HCT116 (cell line): Measurements from ENCODE around the gene TPPP3. TPM values are rescaled to one million over a fixed set of nuclear protein-coding genes. Genes with fewer than 3 reads are reported as not detected.

Experiments used
- ATAC-seq: fragments of 200-7000 bp; cut with Tn5 transposase; 2 replicates; pipeline ENCODE4 v1.9.1; 2020; ENCODE audit warnings: mild to moderate bottlenecking, moderate library complexity
- BruUV-seq: library from RNA; stranded (reverse); fragments of 400-500 nt; replicated peaks from 2 replicates; lab custom pipeline; 2021; lab: Mats Ljungman, UMichigan
- CTCF ChIA-PET: fragments of 300-600 bp; sonication (Branson Sonifier 250); formaldehyde crosslinking; loops from one replicate; lab custom pipeline; 2021; ENCODE audit warnings: antibody characterized with exemption; lab: Charles Lee
- POLR2A ChIA-PET: fragments of 300-600, 350-600 bp; sonication (Branson Sonifier 250); formaldehyde crosslinking; loops from one replicate; lab custom pipeline; 2021; ENCODE audit warnings: antibody characterized with exemption; lab: Charles Lee
- RAD21 ChIA-PET, 2 experiments: fragments of 300-600 bp; sonication (Branson Sonifier 250); formaldehyde crosslinking; loops; one replicate each; lab custom pipeline; 2023; ENCODE audit warnings: low total read pairs in 2 of 2; ENCODE audit not compliant: uncharacterized antibody in 2 of 2, unreplicated experiment in 2 of 2, low non-redundant PET in 1 of 2; lab: Charles Lee
- DNase-seq: peaks from one replicate; pipeline ENCODE4 v3.0.0-alpha.2; 2010; ENCODE audit warnings: low read depth, low spot score
- H2AFZ ChIP-seq: fragments of 200-600 bp; shearing (Covaris generic), sonication (generic); 2 replicates; pipeline ENCODE4 v1.6.1; 2017; ENCODE audit warnings: low read depth, mixed run types, mixed read lengths, antibody characterized with exemption, low read length; ENCODE audit not compliant: poor library complexity, severe bottlenecking
- H3K27ac ChIP-seq: 2 replicates; pipeline ENCODE4 v1.5.1; 2012; ENCODE audit warnings: low read depth, low read length
- H3K27me3 ChIP-seq: fragments of 200-600 bp; sonication (generic); 2 replicates; pipeline ENCODE4 v1.6.1; 2016; ENCODE audit warnings: mixed run types, low read length, mixed read lengths; ENCODE audit not compliant: insufficient read depth
- H3K36me3 ChIP-seq, 2 experiments: fragments of 200-500 bp in 1 of 2; fragments of 200-600 bp in 1 of 2; sonication (Bioruptor generic) in 1 of 2; sonication (generic) in 1 of 2; 2 replicates each; pipeline versions ENCODE4 v1.5.1 to v1.6.1; 2014 to 2016; ENCODE audit warnings: low read length in 2 of 2, inconsistent platforms in 1 of 2, mixed read lengths in 1 of 2, mixed run types in 1 of 2; ENCODE audit not compliant: insufficient read depth in 2 of 2, control insufficient read depth in 1 of 2
- H3K4me1 ChIP-seq, 2 experiments: fragments of 200-600 bp in 1 of 2; sonication (generic) in 1 of 2; 2 replicates each; pipeline versions ENCODE4 v1.5.1 to v1.6.1; 2012 to 2017; ENCODE audit warnings: low read length in 2 of 2, inconsistent platforms in 1 of 2, mild to moderate bottlenecking in 1 of 2, mixed read lengths in 1 of 2, mixed run types in 1 of 2, moderate library complexity in 1 of 2; ENCODE audit not compliant: insufficient read depth in 2 of 2, control insufficient read depth in 1 of 2
- H3K4me2 ChIP-seq: fragments of 200-600 bp; sonication (generic); 2 replicates; pipeline ENCODE4 v1.6.1; 2017; ENCODE audit warnings: mixed run types, low read length, mixed read lengths
- H3K4me3 ChIP-seq, 2 experiments: fragments of 200-600 bp in 1 of 2; sonication (generic) in 1 of 2; replicated peaks in 1 of 2; 2 replicates each; pipeline ENCODE4 v1.5.1; 2011 to 2016; ENCODE audit warnings: low read length in 2 of 2, control low read depth in 1 of 2, low read depth in 1 of 2, mild to moderate bottlenecking in 1 of 2, mixed read lengths in 1 of 2, mixed run types in 1 of 2
- H3K79me2 ChIP-seq: fragments of 200-600 bp; sonication (generic); 2 replicates; pipeline ENCODE4 v1.6.1; 2017; ENCODE audit warnings: mild to moderate bottlenecking, mixed run types, low read length, moderate library complexity, mixed read lengths; ENCODE audit not compliant: insufficient read depth
- H3K9ac ChIP-seq: fragments of 200-600 bp; sonication (generic); 2 replicates; pipeline ENCODE4 v1.6.1; 2016; ENCODE audit warnings: low read length, mixed read lengths
- H3K9me2 ChIP-seq: fragments of 200-600 bp; sonication (generic), shearing (Covaris generic); 2 replicates; pipeline ENCODE4 v1.6.1; 2017; ENCODE audit warnings: mixed run types, mild to moderate bottlenecking, moderate library complexity; ENCODE audit not compliant: insufficient read depth
- H3K9me3 ChIP-seq, 2 experiments: fragments of 200-500 bp in 1 of 2; fragments of 200-600 bp in 1 of 2; sonication (Bioruptor generic) in 1 of 2; sonication (generic) in 1 of 2; 2 replicates each; pipeline ENCODE4 v1.6.1; 2014 to 2017; ENCODE audit warnings: low read length in 2 of 2, mixed read lengths in 2 of 2, inconsistent platforms in 1 of 2, low read depth in 1 of 2, mild to moderate bottlenecking in 1 of 2, mixed run types in 1 of 2, moderate library complexity in 1 of 2; ENCODE audit not compliant: control insufficient read depth in 1 of 2, insufficient read depth in 1 of 2
- H4K20me1 ChIP-seq: fragments of 200-600 bp; sonication (generic), shearing (Covaris generic); 2 replicates; pipeline ENCODE4 v1.6.1; 2017; ENCODE audit warnings: mixed run types, mild to moderate bottlenecking, moderate library complexity; ENCODE audit not compliant: insufficient read depth
- CBX3 ChIP-seq: IDR thresholded peaks from 2 replicates; pipeline ENCODE4 v1.6.1; 2012; ENCODE audit warnings: low read depth
- CEBPB ChIP-seq: IDR thresholded peaks from 2 replicates; pipeline ENCODE4 v1.6.1; 2012; ENCODE audit warnings: low read depth
- EGR1 ChIP-seq: IDR thresholded peaks from 2 replicates; pipeline ENCODE4 v1.6.1; 2012; ENCODE audit warnings: low read depth
- ELF1 ChIP-seq: IDR thresholded peaks from 2 replicates; pipeline ENCODE4 v1.6.1; 2012; ENCODE audit warnings: low read depth, borderline replicate concordance
- EZH2 ChIP-seq: fragments of 200-600 bp; sonication (generic); IDR thresholded peaks from 2 replicates; pipeline ENCODE4 v1.6.1; 2017; ENCODE audit warnings: antibody characterized with exemption, mixed run types
- EZH2phosphoT487 ChIP-seq: fragments of 200-600 bp; IDR thresholded peaks from 2 replicates; pipeline ENCODE4 v1.6.1; 2018; ENCODE audit warnings: antibody characterized with exemption, borderline replicate concordance
- FOSL1 ChIP-seq: IDR thresholded peaks from 2 replicates; pipeline ENCODE4 v1.6.1; 2012; ENCODE audit warnings: low read depth
- POLR2A ChIP-seq: IDR thresholded peaks from 2 replicates; pipeline ENCODE4 v1.7.0; 2011; ENCODE audit warnings: borderline replicate concordance; ENCODE audit not compliant: insufficient read depth, insufficient read length; ENCODE audit errors: extremely low read depth
- POLR2AphosphoS5 ChIP-seq: IDR thresholded peaks from 2 replicates; pipeline ENCODE4 v1.6.1; 2011; ENCODE audit warnings: mild to moderate bottlenecking, low read depth, low read length, moderate library complexity
- SP1 ChIP-seq: IDR thresholded peaks from 2 replicates; pipeline ENCODE4 v1.6.1; 2012; ENCODE audit warnings: low read depth
- SRF ChIP-seq: IDR thresholded peaks from 2 replicates; pipeline ENCODE4 v1.6.1; 2012; ENCODE audit warnings: low read depth
- TCF7L2 ChIP-seq: IDR thresholded peaks from 2 replicates; pipeline ENCODE4 v1.7.0; 2011; ENCODE audit warnings: borderline replicate concordance, inconsistent platforms; ENCODE audit not compliant: insufficient read depth, insufficient read length; ENCODE audit errors: extremely low read depth
- ZNF274 ChIP-seq: fragments of 200-500 bp; sonication (Bioruptor generic); IDR thresholded peaks from 2 replicates; pipeline ENCODE4 v1.6.1; 2014; ENCODE audit warnings: mild to moderate bottlenecking, low read depth, low read length, inconsistent platforms
- intact Hi-C: fragments of 100-400 bp; cut with micrococcal nuclease; formaldehyde crosslinking; loops from 2 replicates; pipeline ENCODE4 v1.10.0; 2022
- total RNA-seq: library from RNA; stranded (reverse); gene quantifications from one replicate; pipeline ENCODE4 v1.2.1, GENCODE V29; 2021; ENCODE audit not compliant: unreplicated experiment
- TF ChIP-seq, protein P1 (sequence below): IDR thresholded peaks from 2 replicates; pipeline ENCODE4 v1.6.1; 2011; ENCODE audit warnings: mild to moderate bottlenecking, low read length, moderate library complexity; ENCODE audit not compliant: insufficient replicate concordance; ENCODE audit errors: extremely low read depth
- TF ChIP-seq, protein P2 (sequence below): IDR thresholded peaks from 2 replicates; pipeline ENCODE4 v1.6.1; 2012

Gene TPPP3
- total RNA-seq, 1 experiment from 2014 or later: 1.2 TPM

DNA sequence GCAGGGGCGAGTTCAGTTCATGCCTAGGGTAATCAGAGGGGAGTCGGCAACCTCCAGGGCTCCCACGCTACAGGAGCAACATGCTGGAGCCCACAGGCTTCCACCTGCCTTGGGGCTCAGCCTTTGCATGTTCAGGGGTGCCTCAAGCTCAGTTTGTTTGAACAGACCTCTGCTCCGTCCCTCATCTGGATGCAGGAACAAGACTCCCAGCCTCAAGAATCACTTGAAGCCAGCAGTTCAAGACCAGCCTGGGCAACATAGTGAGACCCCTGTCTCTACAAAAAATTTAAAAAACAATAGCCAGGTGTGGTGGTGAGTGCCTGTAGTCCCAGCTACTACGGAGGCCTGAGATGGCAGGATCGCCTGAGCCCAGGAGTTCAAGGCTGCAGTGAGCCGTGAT is 32.7 kb upstream of the TPPP3 start:
- ChIA-PET RAD21 (no interaction called here), POLR2A (no interaction called here), CTCF (interaction anchor here (3.7 kb wide), 1 partner anchor 21 kb away, joined by 41 read pairs; no protein-coding TSS in a partner anchor)
- Histone ChIP-seq H3K4me1 (peaks cover 0 to 29% of the 10 kb centered on the region in 2 experiments; a peak in 2 of 4 replicates), H3K9me3 (no peaks in the 10 kb centered on the region), H3K9ac (no peak overlapping the region), H3K4me2 (no peak overlapping the region), H4K20me1 (no peaks in the 10 kb centered on the region), H3K36me3 (no peaks in the 10 kb centered on the region), H3K9me2 (no peaks in the 10 kb centered on the region), H3K4me3 (no peak overlapping the region), H3K27me3 (no peaks in the 10 kb centered on the region), H3K79me2 (no peaks in the 10 kb centered on the region), H3K27ac (no peak overlapping the region), H2AFZ (no peak overlapping the region)
- intact Hi-C loops: no loop called here
- ATAC-seq (no peak), DNase-seq (no peak)
- TF ChIP-seq, protein P1, sequence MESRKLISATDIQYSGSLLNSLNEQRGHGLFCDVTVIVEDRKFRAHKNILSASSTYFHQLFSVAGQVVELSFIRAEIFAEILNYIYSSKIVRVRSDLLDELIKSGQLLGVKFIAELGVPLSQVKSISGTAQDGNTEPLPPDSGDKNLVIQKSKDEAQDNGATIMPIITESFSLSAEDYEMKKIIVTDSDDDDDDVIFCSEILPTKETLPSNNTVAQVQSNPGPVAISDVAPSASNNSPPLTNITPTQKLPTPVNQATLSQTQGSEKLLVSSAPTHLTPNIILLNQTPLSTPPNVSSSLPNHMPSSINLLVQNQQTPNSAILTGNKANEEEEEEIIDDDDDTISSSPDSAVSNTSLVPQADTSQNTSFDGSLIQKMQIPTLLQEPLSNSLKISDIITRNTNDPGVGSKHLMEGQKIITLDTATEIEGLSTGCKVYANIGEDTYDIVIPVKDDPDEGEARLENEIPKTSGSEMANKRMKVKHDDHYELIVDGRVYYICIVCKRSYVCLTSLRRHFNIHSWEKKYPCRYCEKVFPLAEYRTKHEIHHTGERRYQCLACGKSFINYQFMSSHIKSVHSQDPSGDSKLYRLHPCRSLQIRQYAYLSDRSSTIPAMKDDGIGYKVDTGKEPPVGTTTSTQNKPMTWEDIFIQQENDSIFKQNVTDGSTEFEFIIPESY: no peak
- TF ChIP-seq POLR2A: no peak
- no peak for TF ChIP-seq EGR1
- TF ChIP-seq EZH2phosphoT487: no peak
- no peak for TF ChIP-seq POLR2AphosphoS5
- TF ChIP-seq, protein P2, sequence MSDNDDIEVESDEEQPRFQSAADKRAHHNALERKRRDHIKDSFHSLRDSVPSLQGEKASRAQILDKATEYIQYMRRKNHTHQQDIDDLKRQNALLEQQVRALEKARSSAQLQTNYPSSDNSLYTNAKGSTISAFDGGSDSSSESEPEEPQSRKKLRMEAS: no peak
- no peak for TF ChIP-seq EZH2
- no TSS peak for BruUV-seq

DNA sequence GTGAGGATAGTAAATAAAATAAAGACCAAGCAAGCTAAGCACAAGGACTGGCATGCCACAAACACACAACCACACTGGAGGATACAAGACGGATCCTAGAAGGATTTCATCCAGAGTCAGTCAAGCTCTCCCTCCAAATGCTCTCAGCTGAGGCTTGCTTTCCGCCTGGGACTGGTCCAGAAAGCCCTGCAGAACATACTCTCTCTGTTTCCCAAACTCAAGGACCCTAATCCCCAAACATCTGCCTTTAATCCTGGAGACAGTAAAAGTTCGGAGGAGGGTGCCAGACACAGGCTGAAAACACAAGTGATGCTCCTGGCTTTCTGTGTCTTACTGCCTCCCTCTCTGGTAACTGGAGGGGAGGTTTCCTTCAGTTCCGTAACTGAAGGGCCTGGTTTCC is 32.3 kb upstream of the TPPP3 start:
- H3K27ac ChIP-seq: no peak overlapping the region
- intact Hi-C loops: no loop called here
- ChIA-PET POLR2A (no interaction called here), CTCF (no interaction called here)
- no peaks in the 10 kb centered on the region for H4K20me1 ChIP-seq
- no peaks in the 10 kb centered on the region for H3K27me3 ChIP-seq
- DNase-seq: no peak
- TF ChIP-seq, protein P1: no peak
- TF ChIP-seq POLR2A (no peak), SP1 (no peak), SRF (no peak), ELF1 (no peak), CEBPB (no peak), EZH2phosphoT487 (no peak), TCF7L2 (no peak), EGR1 (no peak), POLR2AphosphoS5 (no peak), ZNF274 (no peak), FOSL1 (no peak), CBX3 (no peak)
- TF ChIP-seq, protein P2: no peak
- TF ChIP-seq, all 23 proteins: peak for 0
- no TSS peak for BruUV-seq
- Histone ChIP-seq H3K4me2 (no peak overlapping the region), H3K4me1 (peaks cover 0 to 27% of the 10 kb centered on the region in 2 experiments; a peak in 2 of 4 replicates), H3K36me3 (no peaks in the 10 kb centered on the region), H2AFZ (no peak overlapping the region), H3K4me3 (no peak overlapping the region), H3K9ac (no peak overlapping the region), H3K9me2 (no peaks in the 10 kb centered on the region), H3K79me2 (no peaks in the 10 kb centered on the region), H3K9me3 (no peaks in the 10 kb centered on the region)
- RAD21 ChIA-PET: no interaction called here
- ATAC-seq: no peak
